Measurements from ENCODE around the gene MAPKBP1. TPM values are rescaled to one million over a fixed set of nuclear protein-coding genes. Genes with fewer than 3 reads are reported as not detected.
"Not testable (repeated sequence)": the region's sequence is repeated elsewhere in the genome, so short reads cannot be mapped to it uniquely, and the experiment has no call there.

Gene MAPKBP1
- polyA plus RNA-seq, 1 experiment = 8.3 TPM

DNA sequence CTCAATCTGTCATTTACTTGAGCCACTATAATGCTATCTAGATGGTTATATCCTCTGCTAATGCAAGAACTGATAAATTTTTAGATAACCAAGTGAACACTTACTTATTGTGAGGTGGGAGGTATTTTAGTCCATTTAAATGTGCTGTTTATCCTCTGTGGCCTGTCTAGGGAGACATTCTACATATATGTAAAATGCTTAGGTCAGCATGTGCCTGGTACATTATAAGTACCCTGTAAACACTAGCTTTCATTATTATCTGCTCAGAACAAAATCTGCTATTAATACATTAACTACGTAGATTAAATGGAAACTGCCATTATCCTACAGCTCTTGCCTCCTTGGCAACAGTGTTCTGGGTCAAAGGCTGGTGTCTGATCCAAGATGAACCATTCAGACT lies 41.8 kb upstream of the MAPKBP1 start:
- DNase-seq (ENCODE audit: low read depth) = no peak
- TF ChIP-seq, protein P1, sequence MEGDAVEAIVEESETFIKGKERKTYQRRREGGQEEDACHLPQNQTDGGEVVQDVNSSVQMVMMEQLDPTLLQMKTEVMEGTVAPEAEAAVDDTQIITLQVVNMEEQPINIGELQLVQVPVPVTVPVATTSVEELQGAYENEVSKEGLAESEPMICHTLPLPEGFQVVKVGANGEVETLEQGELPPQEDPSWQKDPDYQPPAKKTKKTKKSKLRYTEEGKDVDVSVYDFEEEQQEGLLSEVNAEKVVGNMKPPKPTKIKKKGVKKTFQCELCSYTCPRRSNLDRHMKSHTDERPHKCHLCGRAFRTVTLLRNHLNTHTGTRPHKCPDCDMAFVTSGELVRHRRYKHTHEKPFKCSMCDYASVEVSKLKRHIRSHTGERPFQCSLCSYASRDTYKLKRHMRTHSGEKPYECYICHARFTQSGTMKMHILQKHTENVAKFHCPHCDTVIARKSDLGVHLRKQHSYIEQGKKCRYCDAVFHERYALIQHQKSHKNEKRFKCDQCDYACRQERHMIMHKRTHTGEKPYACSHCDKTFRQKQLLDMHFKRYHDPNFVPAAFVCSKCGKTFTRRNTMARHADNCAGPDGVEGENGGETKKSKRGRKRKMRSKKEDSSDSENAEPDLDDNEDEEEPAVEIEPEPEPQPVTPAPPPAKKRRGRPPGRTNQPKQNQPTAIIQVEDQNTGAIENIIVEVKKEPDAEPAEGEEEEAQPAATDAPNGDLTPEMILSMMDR (IDR thresholded peaks at IDR 0.05; ENCODE audit: insufficient read depth, low read depth, low read length) = no peak
- ChIA-PET POLR2A (no interaction called here), CTCF (no interaction called here)
- peaks cover 2% of the 10 kb centered on the region; the same call in 1 of the 2 replicates for H3K36me3 ChIP-seq (ENCODE audit: control insufficient read depth, insufficient read depth, low read length)
- H3K27me3 ChIP-seq (ENCODE audit: control insufficient read depth, insufficient read depth, low read length) = no peaks in the 10 kb centered on the region
- no peak overlapping the region for H3K4me3 ChIP-seq (ENCODE audit: low read depth, low read length)

DNA sequence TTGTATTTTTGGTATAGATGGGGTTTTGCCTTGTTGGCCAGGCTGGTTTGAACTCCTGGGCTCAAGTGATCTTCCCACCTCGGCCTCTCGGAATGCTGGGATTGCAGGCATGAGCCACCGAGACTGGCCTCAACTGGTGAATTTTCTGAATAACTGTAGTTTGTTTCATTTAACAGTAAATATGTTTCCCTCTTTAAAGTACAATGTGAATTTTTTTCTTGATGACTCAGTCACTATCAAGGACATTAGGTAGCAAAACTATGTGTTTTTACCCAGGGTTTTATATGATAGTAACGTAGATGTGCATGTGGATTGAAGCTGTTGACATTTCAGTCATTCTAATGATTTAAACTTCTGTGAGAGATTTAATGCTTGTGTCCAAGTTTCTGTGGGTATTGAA lies 40.2 kb upstream of the MAPKBP1 start:
- ChIA-PET CTCF (no interaction called here), POLR2A (no interaction called here)
- Histone ChIP-seq H3K27me3 (ENCODE audit: control insufficient read depth, insufficient read depth, low read length) (no peaks in the 10 kb centered on the region), H3K36me3 (ENCODE audit: control insufficient read depth, insufficient read depth, low read length) (peaks cover 2% of the 10 kb centered on the region; the same call in 1 of the 2 replicates), H3K4me3 (ENCODE audit: low read depth, low read length) (no peak overlapping the region)
- TF ChIP-seq, protein P1 (IDR thresholded peaks at IDR 0.05; ENCODE audit: insufficient read depth, low read depth, low read length) = no peak
- DNase-seq (ENCODE audit: low read depth) = peak; percentile 7

DNA sequence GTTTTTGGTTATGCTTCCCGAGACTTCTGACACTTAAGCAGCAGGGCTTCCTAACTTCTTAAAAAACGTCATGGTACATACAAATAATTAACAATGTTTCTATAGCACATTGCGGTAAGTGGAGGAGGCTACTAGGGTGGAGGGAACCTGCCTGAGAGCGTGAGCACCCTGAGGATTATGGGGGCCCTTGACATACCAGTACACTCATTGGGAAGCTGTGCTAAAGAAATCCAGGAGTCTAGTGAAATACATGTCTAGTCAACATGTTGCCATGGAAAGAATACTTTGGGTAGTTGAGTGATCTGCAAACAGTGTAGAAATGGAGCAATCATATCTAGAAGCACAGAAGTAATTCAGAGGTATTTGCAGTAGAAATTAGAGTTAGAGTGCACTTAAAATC lies 39.2 kb upstream of the MAPKBP1 start:
- ChIA-PET POLR2A (no interaction called here), CTCF (no interaction called here)
- Histone ChIP-seq H3K27me3 (ENCODE audit: control insufficient read depth, insufficient read depth, low read length) (no peaks in the 10 kb centered on the region), H3K36me3 (ENCODE audit: control insufficient read depth, insufficient read depth, low read length) (peaks cover 2% of the 10 kb centered on the region; the same call in 1 of the 2 replicates), H3K4me3 (ENCODE audit: low read depth, low read length) (no peak overlapping the region)
- DNase-seq (ENCODE audit: low read depth) = no peak
- TF ChIP-seq, protein P1 (IDR thresholded peaks at IDR 0.05; ENCODE audit: insufficient read depth, low read depth, low read length) = no peak

DNA sequence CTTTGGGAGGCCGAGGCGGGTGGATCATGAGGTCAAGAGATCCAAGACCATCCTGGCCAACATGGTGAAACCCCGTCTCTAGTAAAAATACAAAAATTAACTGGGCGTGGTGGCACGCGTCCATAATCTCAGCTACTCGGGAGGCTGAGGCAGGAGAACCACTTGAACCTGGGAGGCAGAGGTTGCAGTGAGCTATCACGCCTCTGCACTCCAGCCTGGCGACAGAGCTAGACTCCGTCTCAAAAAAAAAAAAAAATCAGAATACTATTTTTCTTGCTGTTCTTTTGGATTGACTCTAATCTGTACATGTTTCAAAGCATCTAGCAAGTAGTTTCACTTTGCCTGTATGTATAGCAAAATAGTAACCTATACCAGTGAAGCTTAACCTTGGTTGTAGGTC lies 38.8 kb upstream of the MAPKBP1 start:
- POLR2A ChIA-PET; H3K4me3 ChIP-seq (ENCODE audit: low read depth, low read length); H3K27me3 ChIP-seq (ENCODE audit: control insufficient read depth, insufficient read depth, low read length); H3K36me3 ChIP-seq (ENCODE audit: control insufficient read depth, insufficient read depth, low read length); CTCF ChIA-PET; DNase-seq (ENCODE audit: low read depth): not testable (repeated sequence)

DNA sequence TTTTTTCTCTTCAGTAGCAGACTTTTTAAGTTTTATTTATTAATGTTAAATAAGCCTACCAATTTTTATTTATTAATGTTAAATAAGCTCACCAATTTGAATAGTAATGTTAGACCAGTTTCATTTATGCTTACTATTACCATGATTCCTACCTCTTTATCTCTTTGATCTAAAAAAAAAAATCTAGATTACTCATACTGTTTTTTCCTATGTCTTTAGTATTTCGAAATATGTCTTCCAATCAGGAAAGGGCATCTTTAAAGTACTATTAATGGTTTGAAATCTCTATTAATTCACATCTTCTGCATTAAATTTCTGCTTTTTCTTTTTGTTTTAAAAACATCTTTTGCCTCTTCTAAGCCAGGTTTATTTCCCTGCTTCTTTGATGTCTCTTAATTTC lies 27.5 kb upstream of the MAPKBP1 start:
- CTCF ChIA-PET = interaction anchor here (1.1 to 1.5 kb wide), 2 partner anchors 19 to 65 kb away, joined by 3 to 4 read pairs; no protein-coding TSS in a partner anchor
- Histone ChIP-seq H3K4me3 (ENCODE audit: low read depth, low read length) (no peak overlapping the region), H3K36me3 (ENCODE audit: control insufficient read depth, insufficient read depth, low read length) (no peaks in the 10 kb centered on the region; the same call in 1 of the 2 replicates), H3K27me3 (ENCODE audit: control insufficient read depth, insufficient read depth, low read length) (no peaks in the 10 kb centered on the region)
- TF ChIP-seq, protein P1 (IDR thresholded peaks at IDR 0.05; ENCODE audit: insufficient read depth, low read depth, low read length) = no peak
- DNase-seq (ENCODE audit: low read depth) = no peak
- POLR2A ChIA-PET = interaction anchor here (0.7 kb wide), 1 partner anchor 1051 kb away, joined by 3 read pairs; no protein-coding TSS in a partner anchor

DNA sequence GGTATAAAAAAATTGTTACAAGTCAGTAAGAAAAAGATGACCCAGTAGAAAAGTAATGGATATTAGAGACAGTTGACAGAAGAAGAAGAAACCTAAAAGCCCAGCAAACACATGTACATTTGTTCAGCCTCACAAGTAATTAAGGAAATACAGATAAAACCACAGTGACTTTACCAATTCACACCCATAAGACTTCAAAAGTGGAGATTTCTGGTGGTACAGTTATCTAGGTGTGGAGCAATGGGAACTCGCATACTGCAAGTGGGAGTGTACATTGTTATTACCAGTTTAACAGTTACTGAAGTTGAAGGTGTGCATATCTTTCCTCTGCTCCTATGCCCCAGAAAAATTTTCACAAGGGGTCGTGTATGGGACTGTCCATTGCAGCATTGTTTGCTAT lies 18.1 kb upstream of the MAPKBP1 start:
- Histone ChIP-seq H3K4me3 (ENCODE audit: low read depth, low read length) (no peak overlapping the region), H3K27me3 (ENCODE audit: control insufficient read depth, insufficient read depth, low read length) (no peaks in the 10 kb centered on the region), H3K36me3 (ENCODE audit: control insufficient read depth, insufficient read depth, low read length) (no peaks in the 10 kb centered on the region)
- TF ChIP-seq, protein P1 (IDR thresholded peaks at IDR 0.05; ENCODE audit: insufficient read depth, low read depth, low read length) = no peak
- no peak for DNase-seq (ENCODE audit: low read depth)
- ChIA-PET POLR2A (no interaction called here), CTCF (no interaction called here)

Measured in BJ (cell line).